OCI-LY1 (cell line): ENCODE measurements around the gene RAB6B.

ENCODE experiments used
- EZH2 ChIP-seq: fragments of 200-600 bp; sonication (generic), shearing (Covaris generic); IDR thresholded peaks from 2 replicates; pipeline ENCODE4 v1.8.0; 2017; ENCODE audit warnings: borderline replicate concordance, mixed run types, mild to moderate bottlenecking, antibody characterized with exemption, low read length, moderate library complexity, mixed read lengths
- TF ChIP-seq, protein P1 (sequence below): fragments of 200-600 bp; sonication (generic), shearing (Covaris generic); IDR thresholded peaks from 2 replicates; pipeline ENCODE4 v1.5.1; 2017; ENCODE audit warnings: mild to moderate bottlenecking, antibody characterized with exemption, low read length, moderate library complexity, mixed read lengths

DNA sequence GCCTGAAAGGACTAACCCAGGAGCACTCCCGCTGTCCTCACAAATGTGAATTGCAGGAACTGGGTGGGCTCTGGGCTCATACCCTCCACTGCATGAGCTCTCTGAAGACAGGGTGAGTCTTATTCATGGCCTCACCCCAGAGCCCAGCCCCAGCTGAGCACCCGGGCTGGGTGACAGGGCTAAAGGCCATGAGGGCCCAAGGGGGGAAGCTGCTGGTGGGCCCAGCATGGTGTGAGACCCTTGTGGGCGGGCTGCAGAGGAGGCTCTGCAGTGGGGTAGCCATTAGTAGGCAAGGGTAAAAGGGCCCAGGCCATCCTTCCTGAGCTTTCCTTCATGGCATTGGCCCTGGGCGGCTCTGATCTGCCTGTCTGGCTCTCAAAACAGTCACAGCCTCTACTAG lies 59.7 kb downstream of the RAB6B start:
- TF ChIP-seq, protein P1, sequence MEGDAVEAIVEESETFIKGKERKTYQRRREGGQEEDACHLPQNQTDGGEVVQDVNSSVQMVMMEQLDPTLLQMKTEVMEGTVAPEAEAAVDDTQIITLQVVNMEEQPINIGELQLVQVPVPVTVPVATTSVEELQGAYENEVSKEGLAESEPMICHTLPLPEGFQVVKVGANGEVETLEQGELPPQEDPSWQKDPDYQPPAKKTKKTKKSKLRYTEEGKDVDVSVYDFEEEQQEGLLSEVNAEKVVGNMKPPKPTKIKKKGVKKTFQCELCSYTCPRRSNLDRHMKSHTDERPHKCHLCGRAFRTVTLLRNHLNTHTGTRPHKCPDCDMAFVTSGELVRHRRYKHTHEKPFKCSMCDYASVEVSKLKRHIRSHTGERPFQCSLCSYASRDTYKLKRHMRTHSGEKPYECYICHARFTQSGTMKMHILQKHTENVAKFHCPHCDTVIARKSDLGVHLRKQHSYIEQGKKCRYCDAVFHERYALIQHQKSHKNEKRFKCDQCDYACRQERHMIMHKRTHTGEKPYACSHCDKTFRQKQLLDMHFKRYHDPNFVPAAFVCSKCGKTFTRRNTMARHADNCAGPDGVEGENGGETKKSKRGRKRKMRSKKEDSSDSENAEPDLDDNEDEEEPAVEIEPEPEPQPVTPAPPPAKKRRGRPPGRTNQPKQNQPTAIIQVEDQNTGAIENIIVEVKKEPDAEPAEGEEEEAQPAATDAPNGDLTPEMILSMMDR: no peak
- no peak for TF ChIP-seq EZH2
